T-helper 1 cell treated with Interleukin-12 subunit alpha and Interleukin-12 subunit beta and Interleukin-4 antibody, amounts not matched to agents 30 μg/mL and 1 μg/mL, for 36 hours (primary cell): ENCODE results near the gene CUX1.
"Not testable (repeated sequence)": the region's sequence is repeated elsewhere in the genome, so short reads cannot be mapped to it uniquely, and the experiment has no call there.

Experiments
- H3K27ac Mint-ChIP-seq: one replicate; pipeline ENCODE4 v1.8.0; 2021; ENCODE audit warnings: mild to moderate bottlenecking, mixed read lengths
- H3K27me3 Mint-ChIP-seq: one replicate; pipeline ENCODE4 v1.8.0; 2021; ENCODE audit warnings: low read depth, mixed read lengths
- H3K36me3 Mint-ChIP-seq: one replicate; pipeline ENCODE4 v1.8.0; 2021; ENCODE audit warnings: low read depth, mixed read lengths
- H3K4me1 Mint-ChIP-seq: one replicate; pipeline ENCODE4 v1.8.0; 2021; ENCODE audit warnings: low read depth, mixed read lengths
- H3K4me3 Mint-ChIP-seq: one replicate; pipeline ENCODE4 v1.8.0; 2021; ENCODE audit warnings: mild to moderate bottlenecking, moderate library complexity, mixed read lengths
- H3K9me3 Mint-ChIP-seq: one replicate; pipeline ENCODE4 v1.8.0; 2021; ENCODE audit warnings: mixed read lengths

CUX1 gene

GRCh38 chr7:102047167-102047566 is 229.7 kb downstream of the CUX1 start:
- Mint-ChIP-seq H3K27ac (no peak overlapping the region), H3K4me3 (no peak overlapping the region), H3K36me3 (no peaks in the 10 kb centered on the region), H3K27me3 (no peaks in the 10 kb centered on the region), H3K4me1 (no peaks in the 10 kb centered on the region), H3K9me3 (no peaks in the 10 kb centered on the region)

DNA sequence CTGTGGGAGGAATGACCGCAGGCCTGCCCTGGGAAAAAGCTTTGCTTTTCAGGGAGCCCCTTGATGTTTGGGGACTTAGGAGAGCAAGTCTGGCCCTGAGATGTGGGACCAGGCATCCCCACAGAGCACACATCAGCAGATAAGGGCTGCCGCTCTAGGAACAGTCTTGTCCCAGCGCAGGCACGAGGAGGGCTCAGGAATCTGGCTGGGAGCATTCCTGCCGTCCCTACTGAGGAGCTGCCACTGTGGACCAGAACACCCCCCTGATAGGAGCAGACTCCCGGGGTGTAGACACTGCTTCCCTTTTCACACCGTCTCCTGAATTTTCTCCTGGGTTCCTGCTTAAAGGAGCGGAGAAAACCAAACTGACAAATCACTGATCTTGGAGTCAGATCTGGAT is 232.3 kb downstream of the CUX1 start:
- Mint-ChIP-seq H3K4me3 (no peak overlapping the region), H3K4me1 (no peaks in the 10 kb centered on the region), H3K27me3 (no peaks in the 10 kb centered on the region), H3K27ac (no peak overlapping the region), H3K9me3 (no peaks in the 10 kb centered on the region), H3K36me3 (no peaks in the 10 kb centered on the region)

DNA sequence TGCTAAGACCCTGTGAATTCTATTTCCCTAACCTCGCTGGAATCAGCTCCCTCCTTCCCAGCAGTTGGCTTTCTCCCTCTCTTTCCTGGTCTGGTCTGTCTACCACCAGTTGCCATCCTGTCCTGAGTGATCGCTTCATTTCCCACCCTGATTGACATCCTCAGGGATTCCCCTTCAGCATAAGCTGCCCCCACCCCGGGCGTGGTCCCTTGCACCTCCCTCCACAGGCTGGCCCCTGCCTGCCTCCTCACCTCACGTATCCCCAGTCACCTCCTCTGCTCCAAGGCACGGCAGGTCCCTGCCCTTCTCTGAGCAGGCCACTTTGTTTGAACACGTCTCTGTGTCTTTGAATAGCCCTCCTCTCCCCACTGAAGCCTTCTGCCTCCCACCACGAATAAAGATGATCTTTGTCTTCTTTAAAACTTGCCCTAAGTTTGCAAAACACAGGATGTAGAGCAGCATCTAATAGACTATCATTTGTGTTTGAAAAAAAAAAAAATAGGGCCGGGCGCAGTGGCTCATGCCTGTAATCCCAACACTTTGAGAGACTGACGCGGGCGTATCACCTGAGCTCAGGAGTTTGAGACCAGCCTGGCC is 233.5 kb downstream of the CUX1 start:
- Mint-ChIP-seq H3K36me3 (peaks cover 3% of the 10 kb centered on the region), H3K27ac (no peak overlapping the region), H3K9me3 (peaks cover 3% of the 10 kb centered on the region), H3K27me3 (no peaks in the 10 kb centered on the region), H3K4me1 (peaks cover 3% of the 10 kb centered on the region), H3K4me3 (no peak overlapping the region)

- not testable (repeated sequence) for H3K4me1 Mint-ChIP-seq, H3K9me3 Mint-ChIP-seq, H3K27me3 Mint-ChIP-seq, H3K27ac Mint-ChIP-seq, H3K36me3 Mint-ChIP-seq, H3K4me3 Mint-ChIP-seq
Measured at GRCh38 chr7:102051736-102052135, 234.3 kb downstream of the CUX1 start.

- no peaks in the 10 kb centered on the region for H3K27me3 Mint-ChIP-seq
- H3K4me3 Mint-ChIP-seq = no peak overlapping the region
- no peak overlapping the region for H3K27ac Mint-ChIP-seq
- H3K36me3 Mint-ChIP-seq = peaks cover 3% of the 10 kb centered on the region
- peaks cover 3% of the 10 kb centered on the region for H3K9me3 Mint-ChIP-seq
- H3K4me1 Mint-ChIP-seq = peaks cover 3% of the 10 kb centered on the region
Measured at GRCh38 chr7:102054158-102054557, 236.7 kb downstream of the CUX1 start.

DNA sequence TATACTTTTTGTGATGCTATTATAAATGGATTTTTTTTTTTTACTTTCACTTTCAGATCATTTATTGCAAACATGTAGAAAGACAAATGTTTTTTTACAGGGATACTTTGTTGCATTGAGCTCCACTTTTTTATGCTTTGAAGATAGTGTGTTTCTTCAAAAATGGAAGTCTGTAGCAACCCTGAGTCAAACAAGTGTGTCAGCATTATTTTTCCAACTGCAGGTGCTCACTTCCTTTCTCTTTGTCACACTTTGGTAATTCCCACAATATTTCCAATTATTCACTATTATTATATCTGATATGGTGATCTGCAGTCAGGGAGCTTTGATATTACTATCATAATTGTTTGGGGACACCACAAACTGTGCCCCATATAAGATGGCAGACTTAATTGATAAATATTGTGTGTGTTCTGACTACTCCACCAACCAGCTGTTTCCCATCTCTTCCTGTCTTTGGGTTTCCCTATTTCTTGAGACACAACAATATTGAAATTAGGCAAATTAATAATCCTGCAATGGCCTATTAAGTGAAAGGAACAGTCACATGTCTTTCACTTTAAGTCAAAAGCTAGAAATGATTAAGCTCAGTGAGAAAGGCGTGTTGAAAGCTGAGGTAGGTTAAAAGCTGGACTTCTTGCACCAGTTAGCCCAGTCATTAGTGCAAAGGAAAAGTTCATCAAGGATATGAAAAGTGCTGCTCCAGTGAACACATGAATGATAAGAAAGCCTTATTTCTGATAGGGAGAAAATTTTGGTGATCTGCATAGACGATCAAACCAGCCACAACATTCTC is 238.0 kb downstream of the CUX1 start:
- Mint-ChIP-seq H3K36me3 (peaks cover 3% of the 10 kb centered on the region), H3K4me3 (no peak overlapping the region), H3K9me3 (peaks cover 3% of the 10 kb centered on the region), H3K4me1 (peaks cover 3% of the 10 kb centered on the region), H3K27ac (no peak overlapping the region), H3K27me3 (no peaks in the 10 kb centered on the region)

- Mint-ChIP-seq H3K4me1 (peaks cover 3% of the 10 kb centered on the region), H3K27me3 (no peaks in the 10 kb centered on the region), H3K27ac (no peak overlapping the region), H3K36me3 (peaks cover 3% of the 10 kb centered on the region), H3K9me3 (peaks cover 3% of the 10 kb centered on the region), H3K4me3 (no peak overlapping the region)
Measured at GRCh38 chr7:102059524-102059923, 242.1 kb downstream of the CUX1 start.

DNA sequence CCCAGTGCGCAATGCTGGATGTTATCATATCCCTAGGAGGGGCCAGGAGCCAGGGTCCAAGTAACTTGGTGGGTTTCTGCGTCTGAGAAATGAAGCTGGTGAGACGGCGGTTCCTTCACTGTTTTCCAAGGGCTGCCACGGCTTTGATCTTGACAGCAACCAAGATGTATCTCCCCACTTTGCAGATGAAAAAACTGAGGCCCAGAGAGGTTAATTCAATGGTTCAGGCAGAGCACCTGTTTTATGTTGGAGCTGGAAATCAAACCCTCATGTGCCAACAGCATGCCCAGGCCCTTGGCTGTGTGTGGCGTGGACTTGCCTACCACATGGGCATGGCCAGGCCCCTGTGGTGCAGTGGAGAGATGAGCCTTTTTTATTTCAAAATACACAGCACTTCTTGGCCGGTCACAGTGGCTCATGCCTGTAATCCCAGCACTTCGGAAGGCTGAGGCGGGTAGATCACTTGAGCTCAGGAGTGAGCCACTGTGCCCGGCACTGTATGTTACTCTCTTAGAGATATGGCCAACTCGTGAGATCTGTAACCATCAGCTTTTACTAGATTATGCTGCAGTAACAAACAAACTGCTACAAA is 244.0 kb downstream of the CUX1 start:
- no peaks in the 10 kb centered on the region for H3K4me1 Mint-ChIP-seq
- no peaks in the 10 kb centered on the region for H3K36me3 Mint-ChIP-seq
- no peak overlapping the region for H3K27ac Mint-ChIP-seq
- H3K4me3 Mint-ChIP-seq = no peak overlapping the region
- no peaks in the 10 kb centered on the region for H3K9me3 Mint-ChIP-seq
- H3K27me3 Mint-ChIP-seq = no peaks in the 10 kb centered on the region

- no peaks in the 10 kb centered on the region for H3K9me3 Mint-ChIP-seq
- no peaks in the 10 kb centered on the region for H3K27me3 Mint-ChIP-seq
- no peaks in the 10 kb centered on the region for H3K4me1 Mint-ChIP-seq
- no peaks in the 10 kb centered on the region for H3K36me3 Mint-ChIP-seq
- H3K4me3 Mint-ChIP-seq = no peak overlapping the region
- no peak overlapping the region for H3K27ac Mint-ChIP-seq
Measured at GRCh38 chr7:102061981-102062390, 244.6 kb downstream of the CUX1 start.

DNA sequence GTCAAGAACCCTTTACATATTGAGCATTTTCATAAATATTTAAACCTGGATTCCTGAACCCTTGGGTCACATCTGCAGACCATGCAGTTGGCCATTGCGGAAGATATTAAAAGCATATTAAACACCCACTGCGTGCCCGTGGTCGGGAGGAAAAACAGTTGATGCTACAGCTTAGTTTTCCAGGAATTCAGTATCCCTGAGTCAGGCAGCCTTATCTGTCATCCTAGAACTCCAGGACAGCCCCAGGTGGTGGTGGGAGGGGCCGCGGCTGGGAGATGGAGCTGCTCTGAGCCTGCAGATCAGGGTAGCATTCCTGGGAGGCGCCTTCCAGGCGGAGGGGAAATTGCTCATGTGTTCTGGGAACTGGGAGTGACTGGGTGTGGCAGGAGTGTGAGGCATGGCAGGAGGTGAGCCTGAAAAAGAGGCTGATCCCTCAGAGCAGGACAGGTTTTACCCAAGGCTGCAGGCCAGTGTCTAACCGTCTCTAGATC is 246.3 kb downstream of the CUX1 start:
- H3K36me3 Mint-ChIP-seq = no peaks in the 10 kb centered on the region
- no peaks in the 10 kb centered on the region for H3K9me3 Mint-ChIP-seq
- no peaks in the 10 kb centered on the region for H3K4me1 Mint-ChIP-seq
- H3K4me3 Mint-ChIP-seq = no peak overlapping the region
- no peak overlapping the region for H3K27ac Mint-ChIP-seq
- H3K27me3 Mint-ChIP-seq = no peaks in the 10 kb centered on the region

DNA sequence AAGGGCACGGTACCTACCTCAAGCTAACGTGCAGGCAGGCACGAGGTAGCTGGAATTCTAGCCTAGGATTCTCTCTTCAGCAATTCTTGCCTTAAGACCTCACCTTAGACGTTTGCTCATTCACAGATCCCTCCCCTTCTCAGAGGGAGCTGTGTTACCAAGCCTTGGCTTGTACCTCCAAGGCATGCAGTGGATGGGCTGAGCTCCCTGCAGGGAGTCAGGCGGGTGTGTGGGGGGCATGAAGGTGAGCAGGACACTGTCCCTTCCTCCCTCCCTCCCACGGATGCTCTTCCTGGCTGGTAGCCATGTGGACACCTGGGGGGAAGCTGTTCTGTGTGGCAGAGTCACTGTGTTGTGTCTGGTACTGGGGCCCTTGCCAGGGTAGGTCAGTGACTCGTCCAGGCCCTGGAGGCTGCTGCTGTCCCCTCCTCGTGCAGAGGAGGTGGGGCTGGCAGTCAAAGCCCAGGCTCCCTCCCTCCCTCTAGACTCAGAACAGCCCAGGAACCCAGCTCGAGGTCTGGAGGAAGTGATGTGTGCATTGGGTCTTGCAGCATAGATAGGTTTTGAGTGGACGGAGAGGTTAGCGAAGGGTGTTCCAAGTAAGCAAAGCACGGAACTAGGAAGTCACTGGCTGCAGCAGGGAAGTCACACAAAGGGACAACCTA is 247.1 kb downstream of the CUX1 start:
- Mint-ChIP-seq H3K27me3 (no peaks in the 10 kb centered on the region), H3K9me3 (no peaks in the 10 kb centered on the region), H3K27ac (no peak overlapping the region), H3K4me1 (no peaks in the 10 kb centered on the region), H3K36me3 (no peaks in the 10 kb centered on the region), H3K4me3 (no peak overlapping the region)

DNA sequence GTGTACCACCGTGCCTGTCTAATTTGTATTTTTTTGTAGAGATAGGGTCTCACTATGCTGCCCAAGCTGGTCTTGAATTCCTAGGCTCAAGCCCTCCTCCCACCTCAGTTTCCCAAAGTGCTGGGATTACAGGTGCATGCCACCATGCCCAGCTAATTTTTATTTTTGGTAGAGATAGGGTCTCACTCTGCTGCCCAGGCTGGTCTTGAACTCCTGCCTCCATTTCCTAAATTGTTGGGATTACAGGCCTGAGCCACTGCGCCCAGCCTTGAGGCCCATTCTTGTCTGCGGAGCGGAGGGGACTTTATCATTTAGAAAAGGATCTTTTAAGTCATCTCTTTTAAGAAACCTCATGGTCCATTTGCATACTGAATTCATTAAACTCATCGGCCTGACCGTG is 247.8 kb downstream of the CUX1 start:
- no peaks in the 10 kb centered on the region for H3K4me1 Mint-ChIP-seq
- no peak overlapping the region for H3K27ac Mint-ChIP-seq
- no peak overlapping the region for H3K4me3 Mint-ChIP-seq
- no peaks in the 10 kb centered on the region for H3K27me3 Mint-ChIP-seq
- H3K9me3 Mint-ChIP-seq = no peaks in the 10 kb centered on the region
- peaks cover 2% of the 10 kb centered on the region for H3K36me3 Mint-ChIP-seq

GRCh38 chr7:102066476-102066875 is 249.1 kb downstream of the CUX1 start:
- Mint-ChIP-seq H3K27ac (no peak overlapping the region), H3K4me3 (no peak overlapping the region)

GRCh38 chr7:102068846-102069245 is 251.4 kb downstream of the CUX1 start:
- no peak overlapping the region for H3K4me3 Mint-ChIP-seq
- H3K9me3 Mint-ChIP-seq = peaks cover 5% of the 10 kb centered on the region
- peaks cover 12% of the 10 kb centered on the region for H3K36me3 Mint-ChIP-seq
- no peaks in the 10 kb centered on the region for H3K27me3 Mint-ChIP-seq
- H3K27ac Mint-ChIP-seq = no peak overlapping the region
- peaks cover 3% of the 10 kb centered on the region for H3K4me1 Mint-ChIP-seq

More at GRCh38 chr7:102066476-102066875, 249.1 kb downstream of the CUX1 start:
- no peaks in the 10 kb centered on the region for H3K9me3 Mint-ChIP-seq
- no peaks in the 10 kb centered on the region for H3K27me3 Mint-ChIP-seq
- peaks cover 5% of the 10 kb centered on the region for H3K36me3 Mint-ChIP-seq
- no peaks in the 10 kb centered on the region for H3K4me1 Mint-ChIP-seq
